Activated CD4-positive, alpha-beta T cell treated with anti-CD3 and anti-CD28 coated beads, Interleukin-2, amount 50 U/mL, for 16 hours (primary cell): ENCODE data around the gene CNIH1.

Source experiments
- DNase-seq: peaks from one replicate; pipeline ENCODE4 v3.0.0-alpha.2; 2020

The CNIH1 gene

DNA sequence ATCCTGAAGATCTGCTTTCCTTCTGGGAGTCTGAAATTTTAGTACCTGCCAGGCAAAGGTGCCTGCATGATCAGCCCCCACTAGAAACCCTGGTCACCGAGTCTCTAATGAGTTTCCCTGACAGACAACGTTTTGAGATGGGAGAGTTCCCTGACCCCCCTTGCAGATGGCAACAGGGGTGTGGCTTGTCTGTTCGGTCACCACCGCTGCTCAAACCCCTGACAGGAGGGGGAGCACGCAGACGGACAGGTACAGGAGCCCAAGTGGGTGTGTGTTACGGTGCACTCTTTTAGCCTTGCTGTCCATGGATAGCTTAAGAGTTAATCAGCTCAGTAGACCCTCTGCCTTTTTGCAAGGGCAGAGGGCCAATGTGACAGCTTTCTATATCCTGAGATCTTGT is 63.7 kb downstream of the CNIH1 start:
- DNase-seq: no peak

DNA sequence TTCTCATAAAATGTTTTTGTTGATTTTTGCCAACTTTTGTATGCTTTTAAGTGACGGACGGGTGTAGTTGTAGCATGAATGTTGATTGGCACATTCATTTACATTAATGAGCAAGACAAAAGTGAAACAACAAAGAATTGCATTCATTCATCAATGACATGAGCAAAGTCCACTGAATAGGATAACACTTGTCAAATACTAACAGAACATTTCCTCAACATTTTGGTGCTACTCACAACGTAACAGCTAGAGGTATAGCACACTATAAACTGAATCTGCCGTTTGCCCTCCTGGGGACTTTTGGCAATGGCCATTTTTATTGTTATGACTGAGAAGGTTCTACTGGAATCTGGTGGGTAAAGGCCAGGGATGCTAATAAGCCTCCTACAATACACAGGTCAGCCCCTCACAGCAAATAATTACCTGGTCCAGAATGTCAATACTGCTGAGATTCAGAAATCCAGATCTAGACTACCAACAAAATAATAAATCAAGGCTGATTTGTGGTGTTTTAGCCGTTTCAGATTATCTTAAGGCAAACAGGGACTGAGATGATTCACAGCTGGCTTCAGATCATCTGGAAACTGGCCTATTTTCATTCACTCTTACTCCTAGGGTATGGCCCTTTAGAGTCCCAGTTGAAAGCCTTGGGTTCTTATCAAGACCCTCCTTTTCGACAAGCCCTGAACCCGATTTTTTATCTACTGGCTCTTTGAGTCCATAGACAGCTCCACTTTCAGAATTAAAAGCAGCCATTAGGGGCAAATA is 66.9 kb downstream of the CNIH1 start:
- no peak for DNase-seq
